ACC112 (cell line): ENCODE data around the gene PSME4.
A peak's percentile ranks its signal among the peaks of the same experiment; 100 is the strongest.

Experiments used
- H2AFZ ChIP-seq: fragments of 200-600 bp; sonication (generic); one replicate; pipeline ENCODE4 v1.6.0; 2017; ENCODE audit warnings: antibody characterized with exemption, low read length; ENCODE audit not compliant: unreplicated experiment
- H3K27ac ChIP-seq: fragments of 200-600 bp; sonication (generic); 2 replicates; pipeline ENCODE4 v1.5.1; 2014; ENCODE audit warnings: low read depth, mild to moderate bottlenecking, antibody characterized with exemption, low read length, moderate library complexity
- H3K27me3 ChIP-seq: fragments of 200-600 bp; sonication (generic); 2 replicates; pipeline ENCODE4 v1.6.1; 2014; ENCODE audit warnings: mild to moderate bottlenecking, antibody characterized with exemption, low read length, moderate library complexity, mixed read lengths; ENCODE audit not compliant: insufficient read depth
- H3K36me3 ChIP-seq: fragments of 200-600 bp; sonication (generic); 2 replicates; pipeline ENCODE4 v1.6.1; 2016; ENCODE audit warnings: mild to moderate bottlenecking, antibody characterized with exemption, low read length, moderate library complexity, mixed read lengths; ENCODE audit not compliant: insufficient read depth
- H3K4me1 ChIP-seq: fragments of 200-600 bp; sonication (generic); one replicate; pipeline ENCODE4 v1.6.1; 2016; ENCODE audit warnings: low read length, mixed read lengths; ENCODE audit not compliant: insufficient read depth, unreplicated experiment, control insufficient read depth
- H3K4me3 ChIP-seq: fragments of 200-600 bp; sonication (generic); 2 replicates; pipeline ENCODE4 v1.5.1; 2014; ENCODE audit warnings: mild to moderate bottlenecking, low read depth, low read length
- H3K79me2 ChIP-seq: fragments of 200-600 bp; sonication (generic); one replicate; pipeline ENCODE4 v1.6.0; 2016; ENCODE audit warnings: low read length; ENCODE audit not compliant: control insufficient read depth, unreplicated experiment, insufficient read depth

Gene PSME4

GRCh38 chr2:53881986-53882385, 88.8 kb downstream of the PSME4 start:
- H3K79me2 ChIP-seq: no peaks in the 10 kb centered on the region
- no peak overlapping the region for H2AFZ ChIP-seq
- no peak overlapping the region for H3K4me3 ChIP-seq
- H3K27me3 ChIP-seq: no peaks in the 10 kb centered on the region
- peaks cover 30% of the 10 kb centered on the region for H3K36me3 ChIP-seq
- no peak overlapping the region for H3K27ac ChIP-seq
- H3K4me1 ChIP-seq: peaks cover 11% of the 10 kb centered on the region

- no peak overlapping the region; the same call in 1 of the 2 replicates for H3K27ac ChIP-seq
Measured at GRCh38 chr2:53881360-53881759, 89.4 kb downstream of the PSME4 start.

GRCh38 chr2:53880756-53881155, 90.0 kb downstream of the PSME4 start:
- Histone ChIP-seq H2AFZ (no peak overlapping the region), H3K27me3 (no peaks in the 10 kb centered on the region), H3K79me2 (no peaks in the 10 kb centered on the region), H3K36me3 (peaks cover 20% of the 10 kb centered on the region), H3K4me1 (peaks cover 11% of the 10 kb centered on the region), H3K4me3 (no peak overlapping the region), H3K27ac (peak overlapping the region; percentile 5; the same call in 1 of the 2 replicates)

More at GRCh38 chr2:53881360-53881759, 89.4 kb downstream of the PSME4 start:
- Histone ChIP-seq H3K79me2 (no peaks in the 10 kb centered on the region), H3K36me3 (peaks cover 24% of the 10 kb centered on the region), H2AFZ (no peak overlapping the region), H3K4me3 (no peak overlapping the region), H3K27me3 (no peaks in the 10 kb centered on the region), H3K4me1 (peaks cover 11% of the 10 kb centered on the region)

GRCh38 chr2:53877556-53877955, 93.2 kb downstream of the PSME4 start:
- Histone ChIP-seq H3K79me2 (no peaks in the 10 kb centered on the region), H3K27ac (no peak overlapping the region), H3K4me3 (no peak overlapping the region), H2AFZ (no peak overlapping the region), H3K4me1 (peaks cover 11% of the 10 kb centered on the region), H3K27me3 (no peaks in the 10 kb centered on the region), H3K36me3 (peaks cover 19% of the 10 kb centered on the region)

- Histone ChIP-seq H3K36me3 (peaks cover 21% of the 10 kb centered on the region), H3K4me3 (no peak overlapping the region), H3K4me1 (peaks cover 11% of the 10 kb centered on the region), H2AFZ (no peak overlapping the region), H3K27ac (no peak overlapping the region), H3K79me2 (no peaks in the 10 kb centered on the region), H3K27me3 (no peaks in the 10 kb centered on the region)
Measured at GRCh38 chr2:53877112-53877511, 93.7 kb downstream of the PSME4 start.

GRCh38 chr2:53874401-53874950, 96.3 kb downstream of the PSME4 start:
- Histone ChIP-seq H3K4me1 (no peaks in the 10 kb centered on the region), H3K36me3 (peaks cover 14% of the 10 kb centered on the region), H2AFZ (no peak overlapping the region), H3K27me3 (no peaks in the 10 kb centered on the region), H3K27ac (no peak overlapping the region), H3K79me2 (no peaks in the 10 kb centered on the region), H3K4me3 (no peak overlapping the region)

GRCh38 chr2:53867773-53868172, 103.0 kb downstream of the PSME4 start:
- no peak overlapping the region for H3K4me3 ChIP-seq
- no peak overlapping the region for H3K27ac ChIP-seq
- no peak overlapping the region for H2AFZ ChIP-seq
- no peaks in the 10 kb centered on the region for H3K4me1 ChIP-seq
- H3K36me3 ChIP-seq: peaks cover 9% of the 10 kb centered on the region
- H3K27me3 ChIP-seq: no peaks in the 10 kb centered on the region
- H3K79me2 ChIP-seq: no peaks in the 10 kb centered on the region

- Histone ChIP-seq H3K36me3 (peaks cover 8% of the 10 kb centered on the region), H3K27ac (no peak overlapping the region), H3K4me3 (no peak overlapping the region), H3K79me2 (no peaks in the 10 kb centered on the region), H3K27me3 (no peaks in the 10 kb centered on the region), H3K4me1 (no peaks in the 10 kb centered on the region), H2AFZ (no peak overlapping the region)
Measured at GRCh38 chr2:53867169-53867568, 103.6 kb downstream of the PSME4 start.

GRCh38 chr2:53865962-53866361, 104.8 kb downstream of the PSME4 start:
- H3K4me3 ChIP-seq: no peak overlapping the region
- no peak overlapping the region for H2AFZ ChIP-seq
- H3K36me3 ChIP-seq: peaks cover 5% of the 10 kb centered on the region
- no peaks in the 10 kb centered on the region for H3K4me1 ChIP-seq
- H3K79me2 ChIP-seq: no peaks in the 10 kb centered on the region
- H3K27me3 ChIP-seq: no peaks in the 10 kb centered on the region
- H3K27ac ChIP-seq: no peak overlapping the region

GRCh38 chr2:53865264-53865663, 105.5 kb downstream of the PSME4 start:
- Histone ChIP-seq H3K79me2 (no peaks in the 10 kb centered on the region), H3K36me3 (peaks cover 5% of the 10 kb centered on the region), H3K27me3 (no peaks in the 10 kb centered on the region), H2AFZ (no peak overlapping the region), H3K4me1 (peaks cover 5% of the 10 kb centered on the region), H3K4me3 (no peak overlapping the region), H3K27ac (no peak overlapping the region)

GRCh38 chr2:53863538-53864227, 107.1 kb downstream of the PSME4 start:
- Histone ChIP-seq H3K27me3 (no peaks in the 10 kb centered on the region), H3K27ac (no peak overlapping the region), H3K79me2 (no peaks in the 10 kb centered on the region), H3K4me3 (no peak overlapping the region), H3K4me1 (peaks cover 8% of the 10 kb centered on the region), H3K36me3 (peaks cover 5% of the 10 kb centered on the region), H2AFZ (no peak overlapping the region)
